Measurements from ENCODE around the gene ZNF521.

- TF ChIP-seq EZH2phosphoT487 (IDR thresholded peaks at IDR 0.05; ENCODE audit: unreplicated experiment) (no peak), CTCF (conservative IDR thresholded peaks at IDR 0.05; ENCODE audit: low read depth in 2 of 2) (no peak), EZH2 (IDR thresholded peaks at IDR 0.05; ENCODE audit: low read depth, unreplicated experiment) (no peak), NANOG (IDR thresholded peaks at IDR 0.05; ENCODE audit: borderline replicate concordance) (no peak), POLR2AphosphoS5 (IDR thresholded peaks at IDR 0.05; ENCODE audit: low read depth) (no peak), CREB1 (CRISPR knock-in tag; IDR thresholded peaks at IDR 0.05; ENCODE audit: low read depth) (no peak), ZNF114 (CRISPR knock-in tag; IDR thresholded peaks at IDR 0.05) (no peak), ZNF331 (CRISPR knock-in tag; IDR thresholded peaks at IDR 0.05; ENCODE audit: low read depth) (no peak), JUNB (IDR thresholded peaks at IDR 0.05; ENCODE audit: unreplicated experiment) (no peak), ETS1 (IDR thresholded peaks at IDR 0.05) (no peak), REST (IDR thresholded peaks at IDR 0.05; ENCODE audit: unreplicated experiment) (no peak)
Observed at GRCh38 chr18:25086876-25087275, 265.1 kb downstream of the ZNF521 start.

Measured in GM23338 (cell line).